Stomach (tissue), 9 donors: ENCODE results near the gene MICAL3. TPM values are rescaled to one million over a fixed set of nuclear protein-coding genes. Genes with fewer than 3 reads are reported as not detected.

ENCODE experiments used
- DNase-seq, 2 donors: peaks; one replicate each; pipeline versions ENCODE4 v3.0.0 to v3.0.0-alpha.2; 2013 to 2019
- H3K27ac ChIP-seq, 5 donors: fragments of 200-600 bp in 4 of 5; sonication (generic) in 4 of 5; one replicate each; pipeline ENCODE4 v1.5.1; 2013 to 2019; ENCODE audit warnings: mild to moderate bottlenecking in 1 of 5, moderate library complexity in 1 of 5
- H3K27me3 ChIP-seq, 3 donors: fragments of 200-600 bp; sonication (generic); one replicate each; pipeline ENCODE4 v1.5.1; 2017 to 2019; ENCODE audit warnings: mixed run types in 1 of 3
- H3K36me3 ChIP-seq, 4 donors: fragments of 200-600 bp; sonication (generic); 1 replicate in 3 of 4; 2 replicates in 1 of 4; pipeline ENCODE4 v1.5.1; 2016 to 2019
- H3K4me1 ChIP-seq, 4 donors: fragments of 200-600 bp; sonication (generic); one replicate each; pipeline ENCODE4 v1.5.1; 2016 to 2019
- H3K4me3 ChIP-seq, 4 donors: fragments of 200-600 bp; sonication (generic) in 3 of 4; one replicate each; pipeline ENCODE4 v1.5.1; 2016 to 2019; ENCODE audit warnings: mild to moderate bottlenecking in 1 of 4
- H3K9me3 ChIP-seq, 4 donors: fragments of 200-600 bp; sonication (generic); one replicate each; pipeline ENCODE4 v1.5.1; 2016 to 2019
- CTCF ChIP-seq, 7 experiments: fragments of 450-650 bp in 4 of 7; fragments of 200-600 bp in 3 of 7; sonication (generic) in 3 of 7; IDR thresholded peaks; one replicate each; pipeline ENCODE4 v1.5.1; 2016 to 2019; ENCODE audit warnings: antibody characterized with exemption in 7 of 7, control low read depth in 2 of 7, mild to moderate bottlenecking in 1 of 7
- EP300 ChIP-seq: sonication (generic); formaldehyde crosslinking; IDR thresholded peaks from one replicate; pipeline ENCODE4 v1.6.1; 2017; ENCODE audit warnings: antibody characterized with exemption
- POLR2A ChIP-seq, 4 donors: fragments of 450-650 bp; IDR thresholded peaks; one replicate each; pipeline ENCODE4 v1.6.1; 2016; ENCODE audit warnings: antibody characterized with exemption in 4 of 4, control low read depth in 2 of 4, mild to moderate bottlenecking in 1 of 4, moderate library complexity in 1 of 4
- POLR2AphosphoS5 ChIP-seq, 3 donors: sonication (generic); formaldehyde crosslinking; IDR thresholded peaks; one replicate each; pipeline ENCODE4 v1.6.1; 2016; ENCODE audit warnings: antibody characterized with exemption in 3 of 3
- WGBS, 5 donors: extraction: QIAGEN DNeasy Blood & Tissue Kit in 3 of 5; methylation state at CpG; one replicate each; pipeline versions ENCODE4 v1.1.5 to v1.1.7; 2013 to 2018; 5-methylcytosine and 5-hydroxymethylcytosine counted together
- intact Hi-C: fragments of 100-400 bp; cut with DNase I; formaldehyde crosslinking; loops from one replicate; pipeline ENCODE4 v1.15.1; 2023; ENCODE audit warnings: low total_unique reads
- polyA plus RNA-seq, 3 donors: library from polyadenylated mRNA; stranded (reverse); fragments of 200-250 nt; gene quantifications; one replicate each; pipeline ENCODE4 v1.2.3, GENCODE V29; 2013
- total RNA-seq, 5 donors: library from RNA; depleted of rRNA; stranded (reverse); fragments of >200 nt; gene quantifications; one replicate each; pipeline versions ENCODE4 v1.1.0 to v1.2.3, GENCODE V29; 2014 to 2016
- donor health status: healthy with polysubstance abuse.
- donor health status: Bipolar disorder and iron deficiency.
- donor health status: healthy.

MICAL3 gene
- total and polyA plus RNA-seq, 8 donors: 3.5 to 130 (median 24.0) TPM

GRCh38 chr22:17884893-17885292 is 139.5 kb downstream of the MICAL3 start:
- H3K27ac ChIP-seq: no peak overlapping the region
- no peak for DNase-seq
- intact Hi-C loops: no loop called here
- no peak overlapping the region for H3K4me3 ChIP-seq
- H3K4me1 ChIP-seq: peaks cover 0 to 2% (median 0%) of the 10 kb centered on the region in 4 donors
- TF ChIP-seq CTCF (IDR thresholded peaks at IDR 0.05) (no peak), EP300 (no peak), POLR2AphosphoS5 (IDR thresholded peaks at IDR 0.05) (no peak), POLR2A (IDR thresholded peaks at IDR 0.05) (no peak)
- H3K27me3 ChIP-seq: no peaks in the 10 kb centered on the region
- 86 to 92% (median 89%) methylated on average over 8 of the region's 8 CpGs for WGBS, 5 donors
- H3K9me3 ChIP-seq: no peaks in the 10 kb centered on the region
- H3K36me3 ChIP-seq: peaks cover 21 to 92% (median 87%) of the 10 kb centered on the region in 4 donors

- DNase-seq: no peak
These were observed 140.3 kb downstream of the MICAL3 start for GRCh38 chr22:17884084-17884483.

GRCh38 chr22:17883356-17883755 is 141.0 kb downstream of the MICAL3 start:
- H3K36me3 ChIP-seq: peaks cover 21 to 98% (median 95%) of the 10 kb centered on the region in 4 donors

More at GRCh38 chr22:17884084-17884483, 140.3 kb downstream of the MICAL3 start:
- intact Hi-C loops: no loop called here
- Histone ChIP-seq H3K4me3 (no peak overlapping the region), H3K9me3 (no peaks in the 10 kb centered on the region), H3K4me1 (no peaks in the 10 kb centered on the region), H3K27me3 (no peaks in the 10 kb centered on the region), H3K36me3 (peaks cover 21 to 98% (median 94%) of the 10 kb centered on the region in 4 donors), H3K27ac (no peak overlapping the region)
- TF ChIP-seq POLR2A (IDR thresholded peaks at IDR 0.05) (no peak), CTCF (IDR thresholded peaks at IDR 0.05) (no peak), EP300 (no peak), POLR2AphosphoS5 (IDR thresholded peaks at IDR 0.05) (no peak)
- 46 to 58% (median 55%) methylated on average over 6 of the region's 6 CpGs for WGBS, 5 donors

GRCh38 chr22:17882727-17883126 is 141.6 kb downstream of the MICAL3 start:
- Histone ChIP-seq H3K4me3 (no peak overlapping the region), H3K36me3 (peaks cover 21 to 98% (median 92%) of the 10 kb centered on the region in 4 donors), H3K4me1 (no peaks in the 10 kb centered on the region), H3K27ac (no peak overlapping the region), H3K27me3 (no peaks in the 10 kb centered on the region), H3K9me3 (no peaks in the 10 kb centered on the region)
- WGBS, 5 donors: 93 to 95% (median 94%) methylated on average over 8 of the region's 8 CpGs
- DNase-seq: no peak
- intact Hi-C loops: no loop called here
- TF ChIP-seq POLR2A (IDR thresholded peaks at IDR 0.05) (no peak), EP300 (no peak), CTCF (IDR thresholded peaks at IDR 0.05) (no peak), POLR2AphosphoS5 (IDR thresholded peaks at IDR 0.05) (no peak)

More at GRCh38 chr22:17883356-17883755, 141.0 kb downstream of the MICAL3 start:
- DNase-seq: no peak
- no peak overlapping the region for H3K27ac ChIP-seq
- TF ChIP-seq CTCF (IDR thresholded peaks at IDR 0.05): no peak
- TF ChIP-seq POLR2A (IDR thresholded peaks at IDR 0.05): no peak
- no peak for TF ChIP-seq POLR2AphosphoS5 (IDR thresholded peaks at IDR 0.05)
- no peak for TF ChIP-seq EP300
- 89 to 95% (median 90%) methylated on average over 9 of the region's 9 CpGs for WGBS, 5 donors
- H3K4me1 ChIP-seq: no peaks in the 10 kb centered on the region
- H3K9me3 ChIP-seq: no peaks in the 10 kb centered on the region
- intact Hi-C loops: no loop called here
- no peak overlapping the region for H3K4me3 ChIP-seq
- no peaks in the 10 kb centered on the region for H3K27me3 ChIP-seq
